Dermis microvascular lymphatic vessel endothelial cell (primary cell): Measurements from ENCODE around the gene PCDHGB5. TPM values are rescaled to one million over a fixed set of nuclear protein-coding genes. Genes with fewer than 3 reads are reported as not detected.
"Not testable (repeated sequence)": the region's sequence is repeated elsewhere in the genome, so short reads cannot be mapped to it uniquely, and the experiment has no call there.

ENCODE experiments used
- DNase-seq, 2 donors: peaks; one replicate each; pipeline versions ENCODE4 v3.0.0 to v3.0.0-alpha.2; 2010; ENCODE audit warnings: low read depth in 2 of 2
- total RNA-seq: library from RNA; depleted of rRNA; stranded (reverse); fragments of >200 nt; gene quantifications from 2 replicates; pipeline ENCODE4 v1.2.1, GENCODE V29; 2014

PCDHGB5 gene
- total RNA-seq, 1 donor from 2014 or later: 6.4 TPM

- DNase-seq: not testable (repeated sequence)
These were observed 22.1 kb upstream of the PCDHGB5 start for GRCh38 chr5:141375444-141376155.

- peak in 1 of 2 donors; percentile 43 for DNase-seq
These were observed 15.1 kb upstream of the PCDHGB5 start, which contains the start of gene PCDHGA7 for GRCh38 chr5:141382469-141383294. Gene PCDHGA7, plus strand, starts transcription at chr5:141382742. Its CDS starts 158 bp downstream, at chr5:141382900.

GRCh38 chr5:141383345-141383744, 14.4 kb upstream of the PCDHGB5 start:
- DNase-seq: no peak

- no peak for DNase-seq
These were observed 13.1 kb upstream of the PCDHGB5 start for GRCh38 chr5:141384471-141385267.

GRCh38 chr5:141387557-141388311, 10.0 kb upstream of the PCDHGB5 start, which contains the start of gene PCDHGB4:
Gene PCDHGB4, plus strand, starts transcription at chr5:141387698. Its CDS starts 187 bp downstream, at chr5:141387885.
- peak in 1 of 2 donors; percentile 56 for DNase-seq

GRCh38 chr5:141388661-141389060, 9.1 kb upstream of the PCDHGB5 start:
- no peak for DNase-seq

GRCh38 chr5:141389153-141390042, 8.3 kb upstream of the PCDHGB5 start:
- no peak for DNase-seq

GRCh38 chr5:141392429-141393198, 5.1 kb upstream of the PCDHGB5 start, which contains the start of gene PCDHGA8:
Gene PCDHGA8, plus strand, starts transcription at chr5:141392633. Its CDS starts 181 bp downstream, at chr5:141392814.
- no peak for DNase-seq

GRCh38 chr5:141393267-141393666, 4.5 kb upstream of the PCDHGB5 start:
- DNase-seq: no peak

- DNase-seq: not testable (repeated sequence)
These were observed 3.2 kb upstream of the PCDHGB5 start for GRCh38 chr5:141394401-141395187.

GRCh38 chr5:141398608-141399007, 861 bp downstream of the PCDHGB5 start:
- DNase-seq: no peak

GRCh38 chr5:141399555-141400258, 2.0 kb downstream of the PCDHGB5 start:
- DNase-seq: no peak

- peak in 1 of 2 donors; percentile 37 for DNase-seq
These were observed 5.0 kb downstream of the PCDHGB5 start, which contains the start of gene PCDHGA9 for GRCh38 chr5:141402553-141403243. Gene PCDHGA9, plus strand, starts transcription at chr5:141402778. Its CDS starts 175 bp downstream, at chr5:141402953.

GRCh38 chr5:141403387-141403786, 5.6 kb downstream of the PCDHGB5 start:
- DNase-seq: no peak

GRCh38 chr5:141407790-141408505, 10.2 kb downstream of the PCDHGB5 start, which contains the start of gene PCDHGB6:
Gene PCDHGB6, plus strand, starts transcription at chr5:141408021. Its CDS starts 182 bp downstream, at chr5:141408203.
- DNase-seq: peak; percentile 11 to 35
